AG09309 (cell line): ENCODE data around the gene NPB.

ENCODE experiments used
- DNase-seq: peaks from one replicate; pipeline ENCODE4 v3.0.0-alpha.2; 2010; ENCODE audit warnings: low read depth
- H3K4me3 ChIP-seq: 2 replicates; pipeline ENCODE4 v1.5.1; 2011; ENCODE audit warnings: mild to moderate bottlenecking, low read depth, low read length, moderate library complexity; ENCODE audit not compliant: control insufficient read depth
- CTCF ChIP-seq: IDR thresholded peaks from 2 replicates; pipeline ENCODE4 v1.5.1; 2011; ENCODE audit warnings: mild to moderate bottlenecking, low read depth, low read length, inconsistent platforms; ENCODE audit not compliant: insufficient read depth, control insufficient read depth; ENCODE audit errors: missing control alignments

Gene NPB

DNA sequence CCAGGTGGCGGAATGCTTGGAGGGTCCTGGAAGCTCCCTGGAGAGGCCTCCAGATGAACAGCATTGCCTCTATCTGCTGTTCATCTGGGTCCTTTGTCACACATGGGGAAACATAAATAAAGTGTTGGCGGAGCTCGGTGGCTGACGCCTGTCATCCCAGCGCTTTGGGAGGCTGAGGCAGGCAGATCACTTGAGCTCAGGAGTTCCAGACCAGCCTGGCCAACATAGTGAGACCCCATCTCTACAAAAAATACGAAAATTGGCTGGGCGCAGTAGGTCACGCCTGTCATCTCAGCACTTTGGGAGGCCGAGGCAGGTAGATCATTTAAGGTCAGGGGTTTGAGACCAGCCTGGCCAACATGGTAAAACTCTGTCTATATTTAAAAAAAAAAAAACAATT is 42.8 kb downstream of the NPB start:
- H3K4me3 ChIP-seq: no peak overlapping the region
- TF ChIP-seq CTCF: no peak
- DNase-seq: no peak

DNA sequence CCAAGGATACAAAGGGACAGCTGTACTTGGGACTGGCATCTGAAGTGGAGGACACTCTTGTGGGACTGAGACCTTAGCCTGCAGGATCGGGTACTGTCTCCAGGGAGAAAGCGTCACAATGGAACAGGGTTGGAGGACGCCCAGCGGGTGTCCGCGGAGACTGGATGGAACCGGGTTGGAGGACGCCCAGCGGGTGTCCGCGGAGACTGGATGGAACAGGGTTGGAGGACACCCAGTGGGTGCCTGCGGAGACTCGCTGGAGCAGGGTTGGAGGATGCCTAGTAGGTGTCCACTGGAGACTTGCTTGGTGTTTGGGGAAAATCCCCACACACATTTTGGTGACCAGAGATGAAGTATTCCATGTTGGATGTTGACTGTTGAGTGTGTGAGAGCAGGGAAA is 45.2 kb downstream of the NPB start, which contains the start of gene MYADML2:
TSS of gene MYADML2 (minus strand) at position 45 of the 400 bp plus-strand sequence. CDS start 5,492 bp downstream, outside the sequence.
- no peak for TF ChIP-seq CTCF
- H3K4me3 ChIP-seq: no peak within 1 kb of the TSS
- DNase-seq: no peak

GRCh38 chr17:81948635-81949378 is 46.8 kb downstream of the NPB start:
- no peak overlapping the region for H3K4me3 ChIP-seq
- TF ChIP-seq CTCF: no peak
- no peak for DNase-seq

GRCh38 chr17:81950501-81950900 is 48.5 kb downstream of the NPB start:
- no peak for DNase-seq
- TF ChIP-seq CTCF: no peak
- no peak overlapping the region for H3K4me3 ChIP-seq

DNA sequence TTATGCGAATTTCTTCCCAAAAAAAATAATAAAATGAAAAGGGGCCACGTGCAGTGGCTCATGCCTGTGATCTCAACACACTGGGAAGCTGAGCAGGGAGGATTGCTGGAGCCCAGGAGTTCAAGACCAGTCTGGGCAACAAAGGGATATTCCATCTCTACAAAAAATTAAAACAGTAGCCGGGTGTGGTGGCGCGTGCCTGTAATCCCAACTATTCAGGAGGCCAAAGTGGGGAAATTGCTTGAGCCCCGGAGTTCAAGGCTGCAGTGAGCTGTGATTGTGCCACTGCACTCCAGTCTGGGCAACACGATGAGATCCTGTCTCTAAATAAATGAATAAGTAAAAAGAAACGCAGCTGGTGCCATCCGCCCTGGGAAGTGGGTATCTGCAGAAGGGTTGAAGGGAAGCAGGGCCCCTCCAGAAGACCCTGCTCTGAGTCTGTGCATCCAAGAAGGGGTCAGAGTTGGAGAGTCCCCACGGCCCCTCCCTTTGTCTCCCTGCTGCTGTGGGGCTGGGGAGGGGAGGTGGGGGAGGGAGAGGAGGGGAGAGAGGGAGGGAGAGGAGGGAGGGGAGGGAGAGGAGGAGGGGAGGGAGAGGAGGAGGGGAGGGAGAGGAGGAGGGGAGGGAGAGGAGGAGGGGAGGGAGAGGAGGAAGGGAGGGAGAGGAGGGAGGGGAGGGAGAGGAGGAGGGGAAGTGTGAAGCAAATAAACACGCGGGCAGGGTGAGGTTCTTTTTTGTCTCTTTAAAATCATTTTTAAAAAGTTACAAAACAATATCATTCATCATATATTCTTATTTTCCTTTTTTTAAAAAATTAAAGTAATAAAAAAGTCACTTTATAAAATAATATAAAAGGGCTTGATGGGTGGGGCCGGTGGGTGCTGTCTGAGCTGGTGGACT is 50.0 kb downstream of the NPB start:
- DNase-seq: no peak
- no peak overlapping the region for H3K4me3 ChIP-seq
- TF ChIP-seq CTCF: no peak
